AG09319 (cell line): ENCODE measurements around the gene C1orf174.

Experiments
- DNase-seq: peaks from one replicate; pipeline ENCODE4 v3.0.0-alpha.2; 2010; ENCODE audit warnings: low read depth; ENCODE audit errors: extremely low read depth
- TF ChIP-seq, protein P1 (sequence below): IDR thresholded peaks from 2 replicates; pipeline ENCODE4 v1.5.1; 2011; ENCODE audit warnings: low read depth, mild to moderate bottlenecking, inconsistent platforms, low read length, moderate library complexity

Gene C1orf174

DNA sequence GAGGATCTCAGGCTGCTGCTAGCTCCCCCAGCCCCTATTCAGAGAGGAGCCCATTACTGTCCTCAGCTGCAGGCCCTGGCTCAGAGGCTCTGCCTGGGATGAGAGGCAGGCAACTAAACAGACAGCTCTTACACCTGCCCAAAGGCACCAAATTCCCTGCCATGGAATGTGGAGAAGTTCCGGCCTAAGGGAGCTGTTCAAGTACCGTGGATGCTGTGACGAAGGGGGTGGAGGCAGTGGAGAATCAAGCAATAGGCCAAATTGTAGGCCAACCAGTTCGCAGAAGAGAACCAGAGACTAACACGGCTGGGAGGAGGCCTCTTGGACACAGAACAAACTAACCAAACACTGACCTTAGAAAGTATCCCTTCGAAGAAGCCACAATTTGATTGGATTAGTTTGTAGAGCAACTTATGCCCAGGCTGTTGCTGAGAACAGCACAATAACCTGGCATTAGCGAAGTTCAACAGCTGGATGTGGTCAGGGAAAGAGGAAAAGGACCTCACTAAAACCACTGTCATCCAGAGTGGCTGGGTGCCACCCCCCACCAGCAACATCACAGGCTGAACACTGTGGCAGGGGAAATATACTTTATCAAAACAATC is 3.6 kb downstream of the C1orf174 start:
- no peak for DNase-seq
- TF ChIP-seq, protein P1, sequence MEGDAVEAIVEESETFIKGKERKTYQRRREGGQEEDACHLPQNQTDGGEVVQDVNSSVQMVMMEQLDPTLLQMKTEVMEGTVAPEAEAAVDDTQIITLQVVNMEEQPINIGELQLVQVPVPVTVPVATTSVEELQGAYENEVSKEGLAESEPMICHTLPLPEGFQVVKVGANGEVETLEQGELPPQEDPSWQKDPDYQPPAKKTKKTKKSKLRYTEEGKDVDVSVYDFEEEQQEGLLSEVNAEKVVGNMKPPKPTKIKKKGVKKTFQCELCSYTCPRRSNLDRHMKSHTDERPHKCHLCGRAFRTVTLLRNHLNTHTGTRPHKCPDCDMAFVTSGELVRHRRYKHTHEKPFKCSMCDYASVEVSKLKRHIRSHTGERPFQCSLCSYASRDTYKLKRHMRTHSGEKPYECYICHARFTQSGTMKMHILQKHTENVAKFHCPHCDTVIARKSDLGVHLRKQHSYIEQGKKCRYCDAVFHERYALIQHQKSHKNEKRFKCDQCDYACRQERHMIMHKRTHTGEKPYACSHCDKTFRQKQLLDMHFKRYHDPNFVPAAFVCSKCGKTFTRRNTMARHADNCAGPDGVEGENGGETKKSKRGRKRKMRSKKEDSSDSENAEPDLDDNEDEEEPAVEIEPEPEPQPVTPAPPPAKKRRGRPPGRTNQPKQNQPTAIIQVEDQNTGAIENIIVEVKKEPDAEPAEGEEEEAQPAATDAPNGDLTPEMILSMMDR = no peak

DNA sequence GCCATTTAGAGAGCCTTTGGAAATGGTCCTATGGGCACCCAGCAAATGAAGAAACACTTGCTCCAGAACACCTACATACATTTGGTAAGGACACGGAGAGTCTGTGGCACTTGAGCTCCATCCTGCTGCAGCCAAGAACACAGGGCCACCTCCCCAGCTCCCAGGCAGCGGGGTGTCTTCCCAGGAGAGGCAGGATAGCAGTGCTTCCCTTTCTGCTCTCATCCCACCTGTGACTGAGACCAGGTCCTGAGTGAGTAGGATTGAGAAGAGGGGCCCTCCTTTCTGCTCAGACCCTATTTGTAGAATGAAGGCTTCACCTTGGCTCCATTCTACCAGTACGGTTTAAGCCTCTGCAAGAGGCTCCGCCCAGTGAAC is 4.1 kb downstream of the C1orf174 start:
- DNase-seq = no peak
- TF ChIP-seq, protein P1 = no peak

DNA sequence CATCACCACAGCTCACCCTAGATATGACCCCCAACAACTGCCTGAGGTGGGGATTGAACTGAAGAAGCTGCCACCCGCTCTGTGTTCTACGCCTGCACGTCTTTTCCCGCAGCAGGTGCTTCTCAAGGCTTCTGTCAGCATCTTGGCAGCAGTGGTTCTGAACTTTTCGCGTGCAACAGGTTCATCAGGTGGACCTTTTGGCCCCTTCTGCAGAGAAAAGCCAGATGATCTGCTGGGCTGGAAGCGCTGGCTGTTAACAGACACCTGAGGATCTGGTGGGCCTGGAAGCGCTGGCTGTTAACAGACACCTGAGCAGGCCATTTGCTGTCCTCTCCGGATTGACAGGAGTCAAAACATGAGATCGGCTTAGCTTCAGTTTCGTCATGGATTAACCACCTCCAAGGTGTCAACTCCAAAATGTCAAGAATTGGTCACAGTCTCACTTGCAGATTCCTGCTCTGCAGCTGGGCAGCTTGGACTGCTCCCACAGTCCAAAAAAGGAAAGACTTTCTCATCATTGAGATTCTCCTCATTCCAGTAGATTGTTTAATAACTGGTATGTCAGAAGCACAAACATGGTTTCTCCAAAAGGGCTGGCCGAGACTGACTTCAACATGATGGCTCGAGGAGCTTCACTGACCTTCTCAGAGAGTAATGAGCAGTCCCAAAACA is 4.7 kb downstream of the C1orf174 start:
- DNase-seq = no peak

DNA sequence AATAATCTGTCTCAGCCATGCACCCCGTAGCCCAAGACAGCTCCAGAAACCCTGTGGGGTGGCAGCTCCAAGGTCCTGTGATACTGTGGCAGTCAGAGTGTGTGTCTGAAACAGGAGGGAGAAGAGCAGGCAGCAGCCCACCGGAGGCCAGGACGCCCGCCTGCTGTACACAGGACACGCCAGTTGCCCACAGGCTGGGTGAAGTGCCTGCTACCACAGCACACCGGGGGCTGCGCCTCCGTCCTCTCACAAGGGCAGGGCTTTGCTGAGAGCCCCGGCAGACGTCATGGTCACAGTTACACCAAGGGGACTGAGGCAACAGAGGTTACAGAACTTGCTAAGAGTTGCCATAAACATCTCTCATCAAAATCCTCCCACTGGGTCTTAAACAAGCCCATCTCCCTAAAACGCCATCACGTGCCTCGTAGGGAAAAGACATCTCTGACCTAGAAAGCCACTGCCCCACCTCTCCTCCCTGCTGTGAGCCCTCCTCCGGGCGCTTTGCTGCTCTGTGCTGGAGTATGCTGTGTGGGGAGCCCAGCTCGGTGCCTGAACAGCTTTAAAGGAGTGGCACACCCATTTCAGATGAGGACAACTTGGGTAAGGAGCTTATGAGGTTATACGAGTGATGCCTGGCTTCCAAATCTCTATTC is 5.3 kb downstream of the C1orf174 start:
- TF ChIP-seq, protein P1 = no peak

More for the DNA sequence above, 4.7 kb downstream of the C1orf174 start:
- TF ChIP-seq, protein P1 = no peak

DNA sequence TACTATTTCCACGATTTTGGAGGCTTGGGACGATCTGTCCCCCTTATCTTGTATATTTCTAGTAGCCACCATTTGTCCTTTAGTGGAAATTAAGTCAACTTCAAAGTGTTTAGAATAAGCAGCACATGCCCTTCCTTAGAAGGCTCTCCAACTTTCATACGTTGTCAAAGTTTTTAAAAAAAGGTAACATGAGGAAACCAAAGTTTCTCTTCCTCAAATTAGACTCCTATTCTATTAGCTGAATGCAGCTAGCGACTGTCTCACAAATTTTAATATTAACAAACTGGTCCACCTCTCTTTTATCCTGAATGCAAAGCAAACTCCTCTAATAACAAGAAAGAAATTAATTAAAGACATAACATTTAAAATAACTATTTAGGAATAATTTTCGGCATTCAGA is 6.9 kb downstream of the C1orf174 start:
- TF ChIP-seq, protein P1 = no peak
- no peak for DNase-seq

More for the DNA sequence above, 5.3 kb downstream of the C1orf174 start:
- no peak for DNase-seq

DNA sequence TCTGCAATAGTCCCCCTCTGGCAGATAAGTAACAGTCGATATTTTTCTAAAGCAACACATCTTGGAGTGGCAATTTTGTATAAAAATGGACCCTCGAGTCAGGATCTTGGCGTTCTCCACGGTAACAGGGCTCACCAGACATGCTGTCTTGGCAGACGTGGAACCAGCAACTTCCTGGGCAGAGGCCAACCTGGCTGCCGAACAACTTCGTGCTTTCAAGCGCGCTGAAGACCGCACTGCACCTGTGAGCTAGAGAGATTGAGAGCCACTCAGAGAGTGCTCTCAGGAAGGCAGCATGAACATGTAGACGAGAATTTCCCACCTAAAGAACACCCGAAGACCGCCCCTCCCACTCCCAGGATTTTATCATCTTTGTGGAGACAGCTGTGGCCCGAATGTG is 7.3 kb downstream of the C1orf174 start:
- TF ChIP-seq, protein P1 = no peak
- no peak for DNase-seq

DNA sequence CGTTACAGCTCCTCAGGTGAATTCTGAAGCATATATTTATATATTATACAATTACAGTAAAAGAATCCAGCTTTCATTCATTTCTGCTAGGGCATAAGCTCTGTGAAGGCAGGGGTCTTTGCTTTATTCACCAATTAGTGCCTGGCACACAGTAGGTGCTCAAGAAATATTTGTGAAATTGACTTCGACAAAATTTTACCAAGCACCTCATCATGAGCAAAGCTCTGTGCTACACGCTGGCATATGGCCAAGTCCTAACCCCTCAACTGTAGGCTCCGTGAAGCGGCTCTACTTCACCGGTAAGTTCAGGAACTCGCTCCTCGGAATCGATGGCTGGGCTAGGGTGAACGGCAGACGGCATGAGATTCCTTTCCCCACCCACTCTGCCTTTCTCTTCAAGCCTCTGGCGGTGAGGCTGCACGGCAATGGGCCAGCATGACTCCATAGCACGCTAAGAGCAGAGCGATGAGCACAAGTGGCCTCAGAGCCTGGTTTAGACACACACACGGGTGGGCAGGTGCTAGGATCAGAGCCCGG is 8.7 kb downstream of the C1orf174 start:
- no peak for DNase-seq
- TF ChIP-seq, protein P1 = no peak
